DND-41 (cell line): Measurements from ENCODE around the gene SUSD5.
"Not testable (repeated sequence)": the region's sequence is repeated elsewhere in the genome, so short reads cannot be mapped to it uniquely, and the experiment has no call there.

ENCODE experiments used
- ATAC-seq: fragments of 200-7000 bp; cut with Tn5 transposase; 3 replicates; pipeline ENCODE4 v1.9.1; 2021; ENCODE audit warnings: low read depth; ENCODE audit not compliant: insufficient read depth
- DNase-seq: peaks from one replicate; pipeline ENCODE4 v3.0.0-alpha.2; 2020
- H2AFZ ChIP-seq: 2 replicates; pipeline ENCODE4 v1.6.0; 2012; ENCODE audit warnings: low read depth, low read length
- H3K27ac ChIP-seq: 2 replicates; pipeline ENCODE4 v1.5.1; 2012; ENCODE audit warnings: low read length, inconsistent platforms
- H3K27me3 ChIP-seq: fragments of 200-600 bp; sonication (generic); 2 replicates; pipeline ENCODE4 v1.6.0; 2012; ENCODE audit warnings: low read length, mild to moderate bottlenecking, inconsistent platforms; ENCODE audit not compliant: insufficient read depth, poor library complexity
- H3K36me3 ChIP-seq: 2 replicates; pipeline ENCODE4 v1.5.1; 2012; ENCODE audit warnings: low read length, inconsistent platforms; ENCODE audit not compliant: insufficient read depth
- H3K4me1 ChIP-seq: 2 replicates; pipeline ENCODE4 v1.5.1; 2012; ENCODE audit warnings: mild to moderate bottlenecking, low read length; ENCODE audit not compliant: insufficient read depth
- H3K4me2 ChIP-seq: 2 replicates; pipeline ENCODE4 v1.6.0; 2012; ENCODE audit warnings: mild to moderate bottlenecking, moderate library complexity, low read length, inconsistent platforms; ENCODE audit not compliant: insufficient read depth
- H3K4me3 ChIP-seq, 2 experiments: fragments of 200-600 bp in 1 of 2; shearing (Covaris generic) in 1 of 2; 2 replicates each; pipeline ENCODE4 v1.5.1; 2012 to 2016; ENCODE audit warnings: inconsistent platforms in 2 of 2, low read length in 2 of 2, mild to moderate bottlenecking in 2 of 2, low read depth in 1 of 2, moderate library complexity in 1 of 2
- H3K79me2 ChIP-seq: 2 replicates; pipeline ENCODE4 v1.6.0; 2012; ENCODE audit warnings: low read length, inconsistent platforms; ENCODE audit not compliant: insufficient read depth
- H3K9ac ChIP-seq: 2 replicates; pipeline ENCODE4 v1.6.0; 2012; ENCODE audit warnings: low read depth, mild to moderate bottlenecking, inconsistent platforms, low read length, moderate library complexity
- H3K9me3 ChIP-seq: 2 replicates; pipeline ENCODE4 v1.5.1; 2012; ENCODE audit warnings: low read length, moderate library complexity, mild to moderate bottlenecking, inconsistent platforms; ENCODE audit not compliant: insufficient read depth, severe bottlenecking
- H4K20me1 ChIP-seq: 2 replicates; pipeline ENCODE4 v1.6.0; 2012; ENCODE audit warnings: low read length; ENCODE audit not compliant: insufficient read depth
- EZH2 ChIP-seq: IDR thresholded peaks from 3 replicates; pipeline ENCODE4 v1.6.1; 2012; ENCODE audit warnings: borderline replicate concordance, low read depth, mild to moderate bottlenecking, moderate library complexity, low read length, inconsistent platforms; ENCODE audit not compliant: severe bottlenecking
- TF ChIP-seq, protein P1 (sequence below): IDR thresholded peaks from 2 replicates; pipeline ENCODE4 v1.5.1; 2012; ENCODE audit warnings: borderline replicate concordance, low read length, moderate library complexity, mild to moderate bottlenecking; ENCODE audit not compliant: poor library complexity, severe bottlenecking; ENCODE audit errors: extremely low read depth

Gene SUSD5

DNA sequence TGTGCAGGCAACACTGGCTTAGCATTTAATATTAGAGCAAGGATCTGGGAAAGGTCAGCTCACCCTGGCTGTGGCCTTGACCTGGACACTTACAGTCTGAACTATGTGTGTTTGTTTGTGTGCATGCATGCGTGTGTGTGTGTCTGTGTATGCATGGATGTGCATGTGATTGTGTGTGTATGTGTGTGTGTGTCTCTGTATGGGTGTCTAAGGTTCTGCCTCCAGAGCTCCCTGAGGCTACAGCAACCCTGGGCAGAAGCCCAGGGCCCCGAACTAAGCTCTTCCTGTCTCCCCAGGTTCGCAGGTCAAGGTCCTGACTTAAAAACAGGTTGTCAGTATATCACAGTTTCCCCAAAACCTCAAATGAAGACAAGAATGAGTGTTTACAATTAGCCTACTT, 51.3 kb downstream of the SUSD5 start:
- Histone ChIP-seq H4K20me1 (no peaks in the 10 kb centered on the region), H3K27ac (no peak overlapping the region), H3K36me3 (no peaks in the 10 kb centered on the region), H3K4me2 (no peak overlapping the region), H3K9ac (no peak overlapping the region), H3K4me3 (no peak overlapping the region), H3K4me1 (no peaks in the 10 kb centered on the region), H2AFZ (peak overlapping the region; percentile 26; the same call in 1 of the 2 replicates), H3K79me2 (no peaks in the 10 kb centered on the region), H3K9me3 (no peaks in the 10 kb centered on the region), H3K27me3 (no peaks in the 10 kb centered on the region)
- DNase-seq (no peak), ATAC-seq (no peak)
- TF ChIP-seq EZH2 = no peak
- TF ChIP-seq, protein P1, sequence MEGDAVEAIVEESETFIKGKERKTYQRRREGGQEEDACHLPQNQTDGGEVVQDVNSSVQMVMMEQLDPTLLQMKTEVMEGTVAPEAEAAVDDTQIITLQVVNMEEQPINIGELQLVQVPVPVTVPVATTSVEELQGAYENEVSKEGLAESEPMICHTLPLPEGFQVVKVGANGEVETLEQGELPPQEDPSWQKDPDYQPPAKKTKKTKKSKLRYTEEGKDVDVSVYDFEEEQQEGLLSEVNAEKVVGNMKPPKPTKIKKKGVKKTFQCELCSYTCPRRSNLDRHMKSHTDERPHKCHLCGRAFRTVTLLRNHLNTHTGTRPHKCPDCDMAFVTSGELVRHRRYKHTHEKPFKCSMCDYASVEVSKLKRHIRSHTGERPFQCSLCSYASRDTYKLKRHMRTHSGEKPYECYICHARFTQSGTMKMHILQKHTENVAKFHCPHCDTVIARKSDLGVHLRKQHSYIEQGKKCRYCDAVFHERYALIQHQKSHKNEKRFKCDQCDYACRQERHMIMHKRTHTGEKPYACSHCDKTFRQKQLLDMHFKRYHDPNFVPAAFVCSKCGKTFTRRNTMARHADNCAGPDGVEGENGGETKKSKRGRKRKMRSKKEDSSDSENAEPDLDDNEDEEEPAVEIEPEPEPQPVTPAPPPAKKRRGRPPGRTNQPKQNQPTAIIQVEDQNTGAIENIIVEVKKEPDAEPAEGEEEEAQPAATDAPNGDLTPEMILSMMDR = no peak

DNA sequence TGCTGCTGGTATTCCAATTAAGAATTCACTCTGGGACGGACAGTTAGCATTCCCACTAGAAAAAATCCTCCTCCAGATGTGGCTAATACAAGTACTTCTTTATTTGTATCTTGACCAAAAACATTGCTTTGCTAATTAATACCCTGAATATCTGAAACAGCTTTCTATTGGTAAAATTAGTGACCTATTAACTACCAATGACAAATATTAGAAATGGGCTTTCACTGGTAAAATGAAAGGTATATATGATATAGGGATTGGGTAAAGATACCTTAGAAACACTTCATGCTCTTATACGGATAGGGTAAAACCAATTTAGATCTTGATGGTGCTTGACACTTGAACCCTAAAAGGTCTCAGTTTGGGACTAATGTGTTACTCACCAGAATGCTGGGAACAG, 52.5 kb downstream of the SUSD5 start:
- H3K9me3 ChIP-seq = no peaks in the 10 kb centered on the region
- DNase-seq = no peak
- TF ChIP-seq, protein P1 = no peak
- no peak overlapping the region for H3K4me2 ChIP-seq
- H3K4me1 ChIP-seq = no peaks in the 10 kb centered on the region
- H3K36me3 ChIP-seq = no peaks in the 10 kb centered on the region
- H3K79me2 ChIP-seq = no peaks in the 10 kb centered on the region
- H2AFZ ChIP-seq = no peak overlapping the region
- H3K27me3 ChIP-seq = no peaks in the 10 kb centered on the region
- no peak overlapping the region for H3K4me3 ChIP-seq
- H3K9ac ChIP-seq = no peak overlapping the region
- no peak overlapping the region for H3K27ac ChIP-seq
- no peaks in the 10 kb centered on the region for H4K20me1 ChIP-seq
- ATAC-seq = no peak

DNA sequence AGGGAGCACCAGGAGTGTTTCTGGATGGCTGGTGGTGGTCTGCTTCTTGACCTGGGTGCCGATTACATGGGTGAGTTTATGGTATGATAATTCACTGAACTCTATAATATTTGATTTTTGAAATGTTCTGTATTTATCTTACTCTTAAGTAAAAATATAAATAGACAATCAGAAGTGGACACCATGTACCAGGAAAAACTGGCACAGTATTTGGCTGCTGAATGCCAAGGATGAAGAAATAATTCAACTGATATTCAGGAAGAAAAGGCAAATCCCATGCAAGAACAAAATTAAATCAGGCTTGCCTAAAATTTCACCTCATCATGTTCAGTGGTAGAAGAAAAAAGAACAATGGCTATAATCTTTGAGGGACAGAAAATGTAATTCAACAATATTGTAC, 53.2 kb downstream of the SUSD5 start:
- Histone ChIP-seq H3K4me3 (no peak overlapping the region), H3K36me3 (no peaks in the 10 kb centered on the region), H3K79me2 (no peaks in the 10 kb centered on the region), H3K4me1 (no peaks in the 10 kb centered on the region), H2AFZ (no peak overlapping the region), H3K9me3 (no peaks in the 10 kb centered on the region), H3K4me2 (no peak overlapping the region), H4K20me1 (no peaks in the 10 kb centered on the region), H3K27ac (no peak overlapping the region), H3K27me3 (no peaks in the 10 kb centered on the region), H3K9ac (no peak overlapping the region)
- no peak for ATAC-seq
- no peak for DNase-seq
- no peak for TF ChIP-seq EZH2
- TF ChIP-seq, protein P1 = no peak

DNA sequence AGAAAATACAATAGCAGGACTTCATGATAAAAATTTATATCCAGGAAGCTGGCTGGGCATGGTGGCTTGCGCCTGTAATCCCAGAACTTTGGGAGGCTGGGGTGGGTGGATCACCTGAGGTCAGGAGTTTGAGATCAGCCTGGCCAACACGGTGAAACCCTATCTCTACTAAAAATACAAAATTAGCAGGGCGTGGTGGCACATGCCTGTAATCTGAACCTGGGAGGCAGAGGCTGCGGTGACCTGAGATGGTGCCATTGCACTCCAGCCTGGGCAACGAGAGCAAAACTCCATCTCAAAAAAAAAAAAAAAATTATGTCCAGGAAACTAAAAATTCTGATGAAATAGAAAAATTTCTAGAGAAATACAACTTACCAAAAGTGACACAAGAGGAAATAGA, 56.0 kb downstream of the SUSD5 start:
- DNase-seq, H3K27ac ChIP-seq, H3K4me3 ChIP-seq, ATAC-seq, H3K79me2 ChIP-seq, H3K4me2 ChIP-seq, H3K9ac ChIP-seq, H4K20me1 ChIP-seq, H3K27me3 ChIP-seq, H2AFZ ChIP-seq, H3K36me3 ChIP-seq, H3K4me1 ChIP-seq, H3K9me3 ChIP-seq: not testable (repeated sequence)
